22Rv1 (cell line): ENCODE measurements around the gene NYAP2.

Experiments used
- ZFX ChIP-seq: fragments of 450-650 bp; IDR thresholded peaks from 2 replicates; pipeline ENCODE4 v1.6.1; 2017; ENCODE audit warnings: antibody characterized with exemption, borderline replicate concordance
- TF ChIP-seq, protein P1 (sequence below): fragments of 450-650 bp; IDR thresholded peaks from 2 replicates; pipeline ENCODE4 v1.5.1; 2017; ENCODE audit warnings: mild to moderate bottlenecking

GRCh38 chr2:225531559-225531958 is 132.0 kb downstream of the NYAP2 start:
- TF ChIP-seq, protein P1, sequence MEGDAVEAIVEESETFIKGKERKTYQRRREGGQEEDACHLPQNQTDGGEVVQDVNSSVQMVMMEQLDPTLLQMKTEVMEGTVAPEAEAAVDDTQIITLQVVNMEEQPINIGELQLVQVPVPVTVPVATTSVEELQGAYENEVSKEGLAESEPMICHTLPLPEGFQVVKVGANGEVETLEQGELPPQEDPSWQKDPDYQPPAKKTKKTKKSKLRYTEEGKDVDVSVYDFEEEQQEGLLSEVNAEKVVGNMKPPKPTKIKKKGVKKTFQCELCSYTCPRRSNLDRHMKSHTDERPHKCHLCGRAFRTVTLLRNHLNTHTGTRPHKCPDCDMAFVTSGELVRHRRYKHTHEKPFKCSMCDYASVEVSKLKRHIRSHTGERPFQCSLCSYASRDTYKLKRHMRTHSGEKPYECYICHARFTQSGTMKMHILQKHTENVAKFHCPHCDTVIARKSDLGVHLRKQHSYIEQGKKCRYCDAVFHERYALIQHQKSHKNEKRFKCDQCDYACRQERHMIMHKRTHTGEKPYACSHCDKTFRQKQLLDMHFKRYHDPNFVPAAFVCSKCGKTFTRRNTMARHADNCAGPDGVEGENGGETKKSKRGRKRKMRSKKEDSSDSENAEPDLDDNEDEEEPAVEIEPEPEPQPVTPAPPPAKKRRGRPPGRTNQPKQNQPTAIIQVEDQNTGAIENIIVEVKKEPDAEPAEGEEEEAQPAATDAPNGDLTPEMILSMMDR, result no peak
- TF ChIP-seq ZFX, result no peak
